Umbilical cord (tissue), 2 donors: ENCODE data around the gene MRPS11. TPM values are rescaled to one million over a fixed set of nuclear protein-coding genes. Genes with fewer than 3 reads are reported as not detected.
A peak's percentile ranks its signal among the peaks of the same experiment; 100 is the strongest.
"Not testable (repeated sequence)": the region's sequence is repeated elsewhere in the genome, so short reads cannot be mapped to it uniquely, and the experiment has no call there.

ENCODE experiments used
- DNase-seq: peaks from one replicate; pipeline ENCODE4 v3.0.0-alpha.2; 2015; ENCODE audit warnings: low spot score
- total RNA-seq: library from RNA; depleted of rRNA; stranded (reverse); fragments of >200 nt; gene quantifications from one replicate; pipeline ENCODE4 v1.2.3, GENCODE V29; 2014; ENCODE audit warnings: low replicate concordance; ENCODE audit not compliant: insufficient read depth

Gene MRPS11
- total RNA-seq, 1 donor from 2014 or later: 19.5 TPM

GRCh38 chr15:88489321-88489720 lies 21.8 kb downstream of the MRPS11 start:
- DNase-seq: no peak

- DNase-seq: no peak
Observed at GRCh38 chr15:88490036-88490435, 22.5 kb downstream of the MRPS11 start.

DNA sequence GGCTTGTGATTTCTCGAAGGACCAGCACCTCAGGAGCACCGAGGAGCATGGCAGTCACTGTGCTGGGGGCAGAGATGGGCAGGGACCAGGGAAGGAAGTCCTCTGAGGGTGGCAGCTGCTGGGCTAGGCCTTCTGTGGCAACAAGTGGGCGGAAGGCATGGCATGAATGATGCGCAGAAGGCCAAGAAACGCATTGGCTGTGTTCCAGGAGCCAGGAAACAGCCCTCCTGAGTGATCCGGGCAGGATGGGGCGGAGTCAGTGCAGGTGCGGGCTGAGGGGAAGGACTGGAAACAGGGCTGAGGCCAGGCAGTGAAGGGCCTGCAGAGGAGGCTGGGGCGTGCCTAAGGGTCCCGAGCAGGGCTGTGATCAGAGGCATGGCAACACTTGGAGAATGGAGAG lies 23.6 kb downstream of the MRPS11 start:
- no peak for DNase-seq

- no peak for DNase-seq
Observed at GRCh38 chr15:88493844-88494243, 26.3 kb downstream of the MRPS11 start.

DNA sequence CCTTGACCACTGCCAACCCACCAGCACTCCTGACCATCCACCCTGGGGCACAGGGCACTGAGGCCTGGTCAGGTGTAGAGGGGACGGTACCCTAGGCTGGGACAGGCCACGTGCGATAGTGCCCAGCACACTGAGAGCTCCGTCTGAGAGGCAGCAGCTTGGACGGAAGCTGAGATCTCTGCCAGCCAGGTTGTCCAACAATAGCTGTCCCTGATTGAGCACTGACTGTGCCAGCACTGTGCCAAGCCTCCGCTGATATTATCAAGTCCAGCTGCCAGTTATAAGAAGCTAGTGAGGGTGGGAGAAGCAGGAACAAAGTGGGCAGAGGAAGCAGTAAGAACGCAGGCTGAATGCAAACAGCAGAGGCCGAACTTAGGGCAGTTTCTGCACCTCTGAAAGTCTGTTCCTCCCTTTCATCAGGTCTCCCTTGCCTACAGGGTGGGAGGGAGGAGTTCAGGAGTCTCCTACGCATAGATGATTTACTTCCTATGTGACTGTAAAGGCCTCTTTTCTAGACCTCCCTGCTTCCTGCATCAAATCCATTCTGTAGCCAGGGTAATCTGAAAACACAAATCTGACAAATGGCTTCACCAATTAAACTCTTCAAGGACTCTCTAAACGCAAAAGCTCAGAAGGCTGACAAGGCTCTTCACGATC lies 29.7 kb downstream of the MRPS11 start:
- DNase-seq: no peak

GRCh38 chr15:88498996-88499395 lies 31.5 kb downstream of the MRPS11 start:
- DNase-seq: no peak

DNA sequence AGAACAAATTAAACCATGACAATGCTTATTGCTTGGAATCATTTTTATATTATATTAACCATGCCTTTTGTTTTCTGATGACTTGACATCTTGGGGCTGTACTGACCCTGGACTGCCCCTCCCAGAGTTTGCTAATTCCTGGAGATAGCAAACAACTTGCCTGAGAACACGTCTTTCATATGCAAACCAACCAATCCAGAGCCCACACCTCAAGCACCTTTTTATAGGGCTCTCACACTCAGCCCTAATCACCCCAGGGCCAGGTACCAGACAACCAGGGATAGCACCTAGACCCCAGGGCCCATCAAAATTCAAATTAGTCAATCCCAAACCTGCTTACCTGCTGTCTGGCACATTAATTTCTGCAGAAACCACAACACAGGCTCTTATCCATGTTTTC lies 36.9 kb downstream of the MRPS11 start:
- no peak for DNase-seq

DNA sequence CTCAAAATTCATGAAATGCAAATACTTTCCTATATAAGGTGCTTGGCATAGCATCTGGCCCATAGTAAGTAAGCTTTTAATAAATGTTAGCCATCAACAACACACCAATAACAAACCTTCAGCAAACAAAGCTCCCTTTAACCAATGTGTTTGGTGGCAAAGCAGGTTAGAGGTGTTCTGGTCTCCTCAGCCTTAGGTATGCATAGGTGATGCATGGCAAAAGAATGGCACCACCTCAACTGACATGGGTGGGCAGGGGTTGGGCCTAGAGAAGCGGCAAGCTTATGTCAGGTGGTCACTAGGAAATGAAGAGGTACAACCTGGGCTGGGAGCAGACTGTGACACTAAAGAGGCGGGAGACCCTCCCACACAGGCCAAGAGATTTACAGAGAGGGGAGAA lies 38.2 kb downstream of the MRPS11 start:
- DNase-seq: no peak

- DNase-seq: no peak
Observed at GRCh38 chr15:88506628-88507027, 39.1 kb downstream of the MRPS11 start.

DNA sequence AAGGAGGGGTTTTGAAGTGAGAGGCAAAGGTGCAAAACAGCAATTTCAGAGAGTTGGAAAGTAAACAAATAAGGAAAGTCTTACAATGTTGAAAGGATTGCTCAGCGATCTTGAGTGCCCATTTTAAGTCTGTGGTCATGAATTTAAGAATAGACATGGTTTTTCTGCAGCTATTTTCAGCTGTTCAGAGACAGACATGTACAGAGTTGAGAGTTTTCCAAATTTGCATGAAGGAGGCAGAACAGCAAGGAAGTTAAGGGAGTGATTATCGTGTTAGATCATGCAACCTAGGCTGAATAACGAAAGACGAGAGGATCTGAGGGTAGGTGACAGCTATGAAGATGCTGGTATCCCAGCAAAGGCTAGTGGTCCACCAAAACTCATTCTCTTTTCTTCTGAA lies 41.8 kb downstream of the MRPS11 start:
- DNase-seq: no peak

DNA sequence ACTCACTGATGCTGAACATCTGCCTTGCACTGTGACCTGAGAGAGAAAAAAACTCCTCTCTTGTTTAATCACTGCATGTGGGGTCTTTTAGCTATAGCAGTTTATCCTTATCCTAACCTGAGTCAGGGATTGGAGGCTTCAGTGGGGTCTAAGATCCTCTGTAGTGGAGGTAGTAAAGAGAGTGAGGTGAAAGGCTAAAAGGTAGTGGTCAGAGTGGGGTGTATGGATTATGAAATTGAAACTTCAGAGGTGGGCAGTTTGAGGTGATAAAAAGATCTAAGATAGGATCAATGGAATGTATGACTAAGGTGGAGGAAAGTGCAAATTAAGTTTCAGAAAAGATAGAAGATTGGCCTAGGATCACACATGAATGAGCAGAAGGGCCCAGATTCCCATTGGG lies 42.5 kb downstream of the MRPS11 start:
- DNase-seq: no peak

DNA sequence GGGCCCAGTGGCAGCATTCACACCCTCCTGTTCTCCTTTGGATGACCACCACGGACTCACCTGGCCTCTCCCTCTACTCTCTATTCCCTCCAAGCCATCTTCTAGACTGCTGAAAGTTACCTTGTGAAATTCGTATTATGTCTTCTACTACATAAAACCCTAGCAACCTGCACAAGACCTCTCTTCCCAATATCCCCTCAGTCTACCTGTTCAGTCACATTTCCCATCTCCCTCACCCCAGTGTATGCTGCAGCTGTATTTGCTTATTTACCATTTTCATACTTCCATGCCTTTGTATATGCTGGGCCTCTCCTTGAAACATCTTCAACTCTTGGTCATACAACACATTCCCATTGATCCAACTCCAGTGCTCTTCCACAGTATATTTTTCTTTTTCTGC lies 43.7 kb downstream of the MRPS11 start:
- DNase-seq: no peak

DNA sequence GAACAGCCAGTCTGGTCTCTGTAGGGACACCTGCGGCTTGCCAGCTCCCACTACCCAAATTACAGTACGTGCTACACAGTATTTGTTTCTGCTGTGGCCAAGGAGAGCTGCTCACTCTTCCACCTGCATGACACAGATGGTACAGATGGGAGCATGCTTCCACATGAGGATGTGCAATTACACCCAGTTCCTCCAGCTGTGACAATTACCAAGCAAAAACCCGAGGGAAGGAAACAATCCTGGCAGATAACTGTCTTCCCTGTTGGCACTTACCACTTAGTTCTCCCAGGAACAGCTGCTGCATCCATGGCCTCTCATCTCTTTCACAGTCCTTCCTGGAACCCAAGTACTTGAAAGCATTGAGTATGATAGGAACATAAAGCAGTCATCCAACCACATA lies 44.6 kb downstream of the MRPS11 start:
- peak; percentile 42 for DNase-seq

DNA sequence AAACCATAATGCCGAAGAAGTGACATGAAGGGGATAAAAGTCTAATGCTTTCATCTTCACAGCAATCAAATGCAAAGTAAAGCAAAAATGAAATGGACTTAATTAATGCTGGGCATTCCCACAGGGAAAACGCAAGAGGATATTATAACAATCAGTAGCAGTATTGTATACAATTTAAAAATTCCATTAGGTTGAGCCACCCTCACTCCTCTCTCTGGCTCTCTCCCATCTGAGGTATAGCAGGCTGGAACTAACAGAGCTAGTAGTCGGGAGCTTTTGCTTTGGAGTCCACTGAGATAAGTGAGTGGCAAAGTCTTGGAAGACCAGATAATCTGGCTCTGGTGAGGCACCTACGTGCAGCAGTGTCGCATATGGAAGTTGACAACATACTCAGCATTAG lies 45.1 kb downstream of the MRPS11 start:
- no peak for DNase-seq

DNA sequence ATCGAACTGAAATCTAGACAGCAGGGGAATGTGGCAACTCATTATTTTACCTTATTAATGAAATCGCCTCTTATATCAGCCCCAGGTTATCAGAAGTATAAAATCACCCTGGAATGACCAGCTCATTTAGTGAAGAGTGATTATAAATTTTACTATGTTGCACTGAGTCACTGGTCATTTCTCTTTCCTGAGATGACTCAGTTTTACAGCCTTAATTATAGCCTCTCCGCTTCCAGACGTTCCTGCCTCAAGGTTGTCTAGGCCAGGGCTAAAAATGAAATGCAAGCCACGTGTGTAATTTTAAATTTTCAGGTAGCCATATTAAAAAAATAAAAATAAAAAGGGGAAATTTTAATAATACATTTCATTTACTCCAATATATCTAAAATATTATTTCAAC lies 45.7 kb downstream of the MRPS11 start:
- DNase-seq: peak; percentile 7

DNA sequence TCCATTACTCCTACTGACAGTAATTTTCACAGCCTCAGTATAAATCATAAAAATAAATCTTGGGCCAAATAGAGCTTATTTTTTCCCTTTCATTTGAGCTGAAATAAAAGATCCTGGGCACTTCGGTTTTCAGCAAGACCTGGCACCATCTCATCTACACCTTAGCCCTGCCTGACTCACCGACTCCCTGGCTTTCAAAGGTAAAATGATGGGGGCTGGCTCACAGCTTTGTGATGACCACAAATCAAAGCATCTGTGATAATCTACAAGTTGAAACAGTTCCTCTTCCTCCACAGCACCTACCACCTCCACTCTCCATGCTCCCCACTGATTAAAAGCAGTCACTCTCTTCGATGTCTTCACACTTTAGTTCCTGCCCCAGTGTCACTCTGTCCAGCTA lies 51.4 kb downstream of the MRPS11 start:
- no peak for DNase-seq

DNA sequence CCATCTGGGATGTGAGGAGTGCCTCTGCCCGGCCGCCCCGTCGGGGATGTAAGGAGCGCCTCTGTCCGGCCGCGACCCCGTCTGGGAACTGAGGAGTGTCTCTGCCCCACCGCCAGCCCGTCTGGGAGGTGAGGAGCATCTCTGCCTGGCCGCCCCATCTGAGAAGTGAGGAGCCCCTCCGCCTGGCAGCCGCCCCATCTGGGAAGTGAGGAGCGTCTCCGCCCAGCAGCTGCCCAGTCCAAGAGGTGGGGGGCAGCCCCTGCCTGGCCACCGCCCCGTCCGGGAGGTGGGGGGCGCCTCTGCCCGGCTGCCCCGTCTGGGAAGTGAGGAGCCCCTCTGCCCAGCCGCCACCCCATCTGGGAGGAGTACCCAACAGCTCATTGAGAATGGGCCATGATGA lies 56.6 kb downstream of the MRPS11 start:
- not testable (repeated sequence) for DNase-seq

DNA sequence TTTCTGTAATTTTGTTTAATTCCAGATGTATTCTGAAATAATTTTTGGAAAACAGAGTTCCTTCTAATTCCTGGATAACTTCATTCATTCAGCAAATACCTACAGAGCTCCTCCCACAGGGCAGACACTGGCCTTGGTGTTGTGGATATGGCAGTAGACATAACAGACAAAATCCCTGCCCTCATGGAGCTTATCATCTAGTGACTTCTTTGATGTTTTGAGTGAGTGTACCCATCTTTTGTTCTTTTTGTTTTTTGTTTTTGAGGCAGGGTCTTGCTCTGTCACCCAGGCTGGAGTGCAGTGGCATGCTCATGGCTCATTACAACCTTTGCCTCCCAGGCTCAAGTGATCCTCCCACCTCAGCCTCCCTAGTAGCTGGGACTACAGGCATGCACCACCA lies 57.9 kb downstream of the MRPS11 start:
- DNase-seq: no peak

DNA sequence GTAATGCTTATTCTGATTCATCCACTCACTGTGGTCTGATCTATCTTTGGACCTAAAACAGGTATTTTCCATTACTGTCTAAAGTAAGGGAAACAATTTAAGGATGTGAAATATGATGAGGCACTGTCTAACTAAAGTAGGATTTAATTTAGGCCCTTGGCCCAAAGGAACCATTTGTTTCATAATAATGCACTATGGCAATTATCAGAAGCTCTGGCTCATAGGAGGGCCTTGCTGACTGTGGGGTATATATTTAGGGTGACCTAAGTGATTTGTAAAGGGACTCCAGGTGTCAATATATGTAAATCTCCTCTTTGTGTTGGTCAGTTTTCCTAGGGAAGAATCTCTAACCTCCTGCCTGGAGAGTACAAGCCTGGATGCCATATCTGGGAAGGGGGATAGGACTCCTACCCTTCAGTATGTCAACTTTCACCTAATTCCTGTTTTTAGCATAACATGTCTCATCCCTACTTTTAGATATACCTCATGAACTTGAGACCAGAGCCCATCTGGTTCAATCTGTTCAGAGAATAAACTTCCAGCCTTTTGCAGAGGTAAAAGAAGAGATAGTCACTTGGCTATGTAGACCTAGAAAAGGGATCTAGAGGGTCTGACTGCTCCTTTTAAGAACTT lies 58.9 kb downstream of the MRPS11 start:
- no peak for DNase-seq

DNA sequence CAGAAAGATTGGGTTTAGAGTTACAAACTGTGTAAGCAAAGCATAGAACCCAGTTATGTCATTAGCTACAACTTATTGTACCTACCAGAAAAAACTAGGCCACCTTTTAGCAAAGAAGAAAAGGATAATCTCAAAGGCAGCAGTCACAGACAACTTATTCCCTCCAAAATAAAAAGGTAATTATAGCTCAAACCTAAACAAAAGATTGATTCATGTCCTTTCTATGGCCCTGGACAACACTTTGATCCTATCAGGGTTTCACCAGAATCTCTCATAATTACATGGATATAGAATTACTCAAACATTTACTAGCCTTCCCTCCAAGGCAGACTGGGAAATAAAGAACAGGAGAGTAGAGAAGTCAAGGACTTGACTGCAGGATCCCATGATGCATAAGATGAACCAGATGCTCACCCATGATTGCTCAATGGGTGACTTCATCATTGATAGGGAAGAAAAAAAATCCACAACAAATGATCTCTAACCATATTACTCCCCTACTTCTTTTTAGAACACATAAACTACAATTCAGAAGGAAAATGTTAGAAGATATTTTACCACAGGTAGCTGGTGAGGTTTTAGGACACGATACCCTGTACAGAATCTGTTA lies 61.6 kb downstream of the MRPS11 start:
- no peak for DNase-seq
